Activated CD4-positive, alpha-beta T cell treated with anti-CD3 and anti-CD28 coated beads, Interleukin-2, amount 50 U/mL, for 16 hours (primary cell): ENCODE results near the gene APH1B.

Experiments used
- DNase-seq: peaks from one replicate; pipeline ENCODE4 v3.0.0-alpha.2; 2020

The APH1B gene

GRCh38 chr15:63357731-63358130, 80.3 kb downstream of the APH1B start:
- DNase-seq: no peak

GRCh38 chr15:63358241-63359029, 81.0 kb downstream of the APH1B start:
- no peak for DNase-seq
